Mammary epithelial cell (primary cell): ENCODE measurements around the gene FOXO1.

Experiments
- CTCF ChIP-seq, 2 donors: IDR thresholded peaks in 1 of 2; conservative IDR thresholded peaks in 1 of 2; 2 replicates each; pipeline ENCODE4 v1.5.1; 2011 to 2012; ENCODE audit warnings: inconsistent platforms in 2 of 2, low read length in 2 of 2, mild to moderate bottlenecking in 2 of 2, control low read depth in 1 of 2, low read depth in 1 of 2; ENCODE audit not compliant: insufficient read depth in 1 of 2; ENCODE audit errors: extremely low read depth in 1 of 2
- EZH2 ChIP-seq: IDR thresholded peaks from 2 replicates; pipeline ENCODE4 v1.6.1; 2012; ENCODE audit warnings: low read length, inconsistent platforms, borderline replicate concordance

- TF ChIP-seq CTCF (conservative IDR thresholded peaks at IDR 0.05 in 1 of 2, IDR thresholded peaks at IDR 0.05 in 1 of 2; ENCODE audit: extremely low read depth in 1 of 2, insufficient read depth in 1 of 2, low read depth in 1 of 2, low read length in 2 of 2) (no peak), EZH2 (no peak)
Observed at GRCh38 chr13:40660692-40661091, 5.7 kb downstream of the FOXO1 start.
